Caco-2 (cell line): ENCODE results near the gene PBX1. TPM values are rescaled to one million over a fixed set of nuclear protein-coding genes. Genes with fewer than 3 reads are reported as not detected.
"Not testable (repeated sequence)": the region's sequence is repeated elsewhere in the genome, so short reads cannot be mapped to it uniquely, and the experiment has no call there.

Source experiments
- BruUV-seq: library from RNA; stranded (reverse); fragments of 400-500 nt; replicated peaks from 2 replicates; lab custom pipeline; 2021; lab: Mats Ljungman, UMichigan
- CTCF ChIA-PET: fragments of 300-600 bp; sonication (Branson Sonifier 250); formaldehyde crosslinking; loops from one replicate; lab custom pipeline; 2022; ENCODE audit warnings: antibody characterized with exemption; lab: Charles Lee
- POLR2A ChIA-PET: fragments of 300-600 bp; sonication (Branson Sonifier 250); formaldehyde crosslinking; loops from one replicate; lab custom pipeline; 2022; ENCODE audit warnings: antibody characterized with exemption; lab: Charles Lee
- DNase-seq, 2 experiments: peaks; one replicate each; pipeline versions ENCODE4 v3.0.0 to v3.0.0-alpha.2; 2020 to 2022
- H3K27me3 ChIP-seq: replicated peaks from 2 replicates; pipeline ENCODE4 v1.6.0; 2011; ENCODE audit warnings: low read length; ENCODE audit not compliant: control insufficient read depth, insufficient read depth
- H3K36me3 ChIP-seq: 2 replicates; pipeline ENCODE4 v1.5.1; 2011; ENCODE audit warnings: low read length; ENCODE audit not compliant: control insufficient read depth, insufficient read depth
- H3K4me1 ChIP-seq: fragments of 250-450 bp; sonication (Bioruptor Pico); 2 replicates; pipeline ENCODE4 v1.5.1; 2020; ENCODE audit warnings: mild to moderate bottlenecking
- H3K4me3 ChIP-seq: 2 replicates; pipeline ENCODE4 v1.5.1; 2011; ENCODE audit warnings: low read depth, mild to moderate bottlenecking, control low read depth, low read length
- H3K9me3 ChIP-seq: fragments of 250-450 bp; sonication (Bioruptor Pico); 2 replicates; pipeline ENCODE4 v1.5.1; 2020; ENCODE audit warnings: mild to moderate bottlenecking, moderate library complexity
- H3K27ac Mint-ChIP-seq: one replicate; pipeline ENCODE4 v1.8.0; 2022; ENCODE audit warnings: mixed read lengths; ENCODE audit not compliant: unreplicated experiment
- H3K27me3 Mint-ChIP-seq: one replicate; pipeline ENCODE4 v1.8.0; 2022; ENCODE audit warnings: mixed read lengths; ENCODE audit not compliant: insufficient read depth, unreplicated experiment
- H3K36me3 Mint-ChIP-seq: one replicate; pipeline ENCODE4 v1.8.0; 2022; ENCODE audit warnings: mild to moderate bottlenecking, mixed read lengths; ENCODE audit not compliant: insufficient read depth, unreplicated experiment
- H3K4me1 Mint-ChIP-seq: one replicate; pipeline ENCODE4 v1.8.0; 2022; ENCODE audit warnings: low read depth, mixed read lengths; ENCODE audit not compliant: unreplicated experiment
- H3K4me3 Mint-ChIP-seq: one replicate; pipeline ENCODE4 v1.8.0; 2022; ENCODE audit warnings: mild to moderate bottlenecking, moderate library complexity, mixed read lengths; ENCODE audit not compliant: unreplicated experiment
- H3K9me3 Mint-ChIP-seq: one replicate; pipeline ENCODE4 v1.8.0; 2022; ENCODE audit warnings: mixed read lengths; ENCODE audit not compliant: unreplicated experiment
- CTCF ChIP-seq, 2 experiments: fragments of 200-600 bp in 1 of 2; IDR thresholded peaks; 1 replicate in 1 of 2; 2 replicates in 1 of 2; pipeline versions ENCODE4 v1.5.1 to v1.8.0; 2011 to 2022; ENCODE audit warnings: antibody characterized with exemption in 1 of 2, control low read depth in 1 of 2, inconsistent platforms in 1 of 2, low read depth in 1 of 2, low read length in 1 of 2, mild to moderate bottlenecking in 1 of 2, moderate library complexity in 1 of 2; ENCODE audit not compliant: insufficient read depth in 1 of 2, severe bottlenecking in 1 of 2, unreplicated experiment in 1 of 2
- intact Hi-C: fragments of 100-400 bp; cut with micrococcal nuclease; formaldehyde crosslinking; loops from one replicate; pipeline ENCODE4 v1.10.0; 2022; ENCODE audit not compliant: unreplicated experiment
- total RNA-seq: library from RNA; stranded (reverse); gene quantifications from 2 replicates; pipeline ENCODE4 v1.2.3, GENCODE V29; 2022

The PBX1 gene
- total RNA-seq, 1 experiment from 2014 or later = 103 TPM

GRCh38 chr1:164524810-164525209 is 34.2 kb upstream of the PBX1 start:
- H3K9me3 Mint-ChIP-seq = peaks cover 15% of the 10 kb centered on the region
- H3K27me3 Mint-ChIP-seq = no peaks in the 10 kb centered on the region
- CTCF ChIA-PET = no interaction called here

GRCh38 chr1:164534863-164535610 is 23.9 kb upstream of the PBX1 start:
- H3K4me1 ChIP-seq = peaks cover 35% of the 10 kb centered on the region
- H3K4me3 ChIP-seq = no peak overlapping the region
- Mint-ChIP-seq H3K36me3 (no peaks in the 10 kb centered on the region), H3K4me3 (no peak overlapping the region), H3K27me3 (no peaks in the 10 kb centered on the region), H3K4me1 (peaks cover 14% of the 10 kb centered on the region), H3K9me3 (no peaks in the 10 kb centered on the region), H3K27ac (no peak overlapping the region)
- BruUV-seq = no TSS peak
- peak in 1 of 2 experiments; percentile 7 for DNase-seq
- TF ChIP-seq CTCF (IDR thresholded peaks at IDR 0.05; ENCODE audit: insufficient read depth in 1 of 2, low read depth in 1 of 2, low read length in 1 of 2, severe bottlenecking in 1 of 2, unreplicated experiment in 1 of 2) = peak in 1 of 2 experiments; percentile 10
- no peaks in the 10 kb centered on the region for H3K36me3 ChIP-seq
- no peaks in the 10 kb centered on the region for H3K27me3 ChIP-seq
- H3K9me3 ChIP-seq = no peaks in the 10 kb centered on the region
- POLR2A ChIA-PET = no interaction called here
- intact Hi-C loops = loop anchor here (2.0 to 5.0 kb wide), 2 partner anchors 24 to 48 kb away; partner anchors contain the start of gene PBX1
- CTCF ChIA-PET = interaction anchor here (0.6 to 1.2 kb wide), 4 partner anchors 10 to 295 kb away, joined by 4 to 6 read pairs (median 4); partner anchors contain the start of gene PBX1

More at GRCh38 chr1:164524810-164525209, 34.2 kb upstream of the PBX1 start:
- H3K9me3 ChIP-seq = peaks cover 10% of the 10 kb centered on the region
- no TSS peak for BruUV-seq
- TF ChIP-seq CTCF (IDR thresholded peaks at IDR 0.05; ENCODE audit: insufficient read depth in 1 of 2, low read depth in 1 of 2, low read length in 1 of 2, severe bottlenecking in 1 of 2, unreplicated experiment in 1 of 2) = no peak
- intact Hi-C loops = no loop called here
- no peak for DNase-seq
- Mint-ChIP-seq H3K36me3 (no peaks in the 10 kb centered on the region), H3K4me3 (no peak overlapping the region), H3K27ac (no peak overlapping the region), H3K4me1 (no peaks in the 10 kb centered on the region)
- no peaks in the 10 kb centered on the region; the same call in 1 of the 2 replicates for H3K36me3 ChIP-seq
- H3K27me3 ChIP-seq = no peaks in the 10 kb centered on the region
- H3K4me1 ChIP-seq = no peaks in the 10 kb centered on the region
- H3K4me3 ChIP-seq = no peak overlapping the region
- POLR2A ChIA-PET = no interaction called here

DNA sequence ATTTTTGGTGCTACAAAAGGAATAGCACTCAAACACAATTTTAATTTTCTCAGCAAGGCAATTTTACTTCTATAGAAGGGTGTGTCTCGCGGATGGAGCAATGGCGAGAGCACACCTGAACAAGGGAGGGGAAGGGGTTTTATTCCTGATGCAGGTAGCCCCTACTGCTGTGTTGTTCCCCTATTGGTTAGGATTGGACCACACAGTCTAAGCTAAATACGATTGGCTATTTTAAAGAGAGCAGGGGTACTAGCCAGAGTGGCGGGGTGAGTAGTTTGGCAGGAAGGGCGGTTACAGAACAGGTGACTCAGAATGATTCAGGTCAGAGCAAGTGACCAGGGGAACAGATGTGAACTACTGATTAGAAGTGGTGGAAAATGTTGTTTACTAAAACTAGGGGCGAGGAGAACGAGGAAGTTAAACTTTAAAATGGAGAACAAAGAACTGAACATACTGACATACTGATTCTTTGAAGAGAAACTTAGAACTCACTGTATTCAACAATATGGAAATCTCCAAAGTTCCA is 6.5 kb upstream of the PBX1 start:
- H3K4me3 Mint-ChIP-seq, H3K27ac Mint-ChIP-seq, H3K27me3 ChIP-seq, CTCF ChIA-PET, H3K36me3 ChIP-seq, intact Hi-C loops, BruUV-seq, POLR2A ChIA-PET, DNase-seq, H3K4me1 Mint-ChIP-seq, H3K27me3 Mint-ChIP-seq, H3K4me1 ChIP-seq, H3K36me3 Mint-ChIP-seq, H3K4me3 ChIP-seq: not testable (repeated sequence)
- H3K9me3 ChIP-seq = peaks cover 15% of the 10 kb centered on the region
- H3K9me3 Mint-ChIP-seq = peaks cover 38% of the 10 kb centered on the region
